ENCODE measurements around the gene WDR55.

DNA sequence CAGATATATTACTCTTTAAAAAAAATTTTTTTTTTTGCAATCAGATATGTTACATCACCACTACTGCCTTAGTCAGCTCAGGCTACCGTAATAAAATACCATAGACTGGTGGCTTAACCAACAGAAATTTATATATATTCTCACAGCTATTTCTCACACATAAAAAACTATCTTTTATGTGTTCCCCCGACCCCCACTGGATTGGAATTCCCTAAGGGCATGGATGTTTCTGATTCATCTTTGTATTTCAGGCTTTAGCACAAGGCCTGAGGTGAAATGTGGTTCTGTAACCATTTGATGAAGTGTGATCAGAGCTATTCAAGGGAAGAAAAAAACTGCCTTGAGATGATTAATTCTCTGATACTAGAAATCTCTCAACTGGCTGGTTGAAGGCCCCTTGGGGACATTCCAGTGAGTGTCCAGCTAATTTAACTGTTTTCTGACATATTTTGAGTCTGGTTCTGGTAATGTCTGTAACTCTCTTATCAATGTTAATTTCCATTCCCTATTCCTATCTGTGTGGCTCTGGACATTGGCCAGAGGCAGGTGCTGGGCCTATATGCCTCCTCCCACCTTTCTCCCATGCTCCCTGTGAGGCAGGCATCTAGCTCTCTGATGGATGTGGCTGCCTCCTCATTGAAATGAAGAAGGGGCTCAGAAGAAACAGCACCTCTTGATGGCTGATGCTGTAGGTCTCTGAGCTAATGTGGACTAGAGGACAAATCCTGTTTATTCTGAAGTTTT, 34.2 kb upstream of the WDR55 start:
- no peak for TF ChIP-seq ZNF274 (IDR thresholded peaks at IDR 0.05; ENCODE audit: low read depth, low read length)
- TF ChIP-seq SUZ12 (IDR thresholded peaks at IDR 0.05; ENCODE audit: extremely low read depth, insufficient read depth, insufficient read length), result no peak
